ENCODE results near the gene CEP250.

- TF ChIP-seq CTCF (IDR thresholded peaks at IDR 0.05) (no peak), POLR2A (IDR thresholded peaks at IDR 0.05) (no peak)
Measured at GRCh38 chr20:35473684-35474083, 18.3 kb downstream of the CEP250 start.
